Activated T-cell treated with anti-CD3 and anti-CD28 coated beads for 48 hours (primary cell): ENCODE results near the gene PLCL2.
"Not testable (repeated sequence)": the region's sequence is repeated elsewhere in the genome, so short reads cannot be mapped to it uniquely, and the experiment has no call there.

Experiments
- DNase-seq: peaks from one replicate; pipeline ENCODE4 v3.0.0-alpha.2; 2020; ENCODE audit warnings: low read depth

Gene PLCL2

DNA sequence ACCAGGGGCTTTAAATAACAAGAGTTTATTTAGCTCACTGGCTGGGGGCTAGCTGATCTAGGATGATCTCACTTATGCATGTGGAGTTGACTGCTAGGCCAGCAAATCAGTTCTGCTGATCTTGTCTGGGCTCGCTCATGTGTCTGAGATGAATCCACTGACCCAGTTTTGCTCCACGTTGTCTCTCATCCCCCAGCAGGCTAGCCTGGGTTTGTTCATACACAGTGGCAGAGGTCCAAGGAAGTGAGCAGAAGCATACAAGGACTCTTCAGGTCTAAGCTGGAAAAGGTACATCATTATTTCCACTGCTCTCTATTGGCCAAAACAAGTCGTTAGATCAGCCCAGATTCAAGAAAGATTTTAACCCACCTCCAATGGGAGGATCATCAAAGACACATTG, 238.0 kb downstream of the PLCL2 start:
- no peak for DNase-seq

- no peak for DNase-seq
These were observed 241.1 kb downstream of the PLCL2 start for GRCh38 chr3:17125738-17126442.

GRCh38 chr3:17128671-17129070, 243.9 kb downstream of the PLCL2 start:
- not testable (repeated sequence) for DNase-seq

DNA sequence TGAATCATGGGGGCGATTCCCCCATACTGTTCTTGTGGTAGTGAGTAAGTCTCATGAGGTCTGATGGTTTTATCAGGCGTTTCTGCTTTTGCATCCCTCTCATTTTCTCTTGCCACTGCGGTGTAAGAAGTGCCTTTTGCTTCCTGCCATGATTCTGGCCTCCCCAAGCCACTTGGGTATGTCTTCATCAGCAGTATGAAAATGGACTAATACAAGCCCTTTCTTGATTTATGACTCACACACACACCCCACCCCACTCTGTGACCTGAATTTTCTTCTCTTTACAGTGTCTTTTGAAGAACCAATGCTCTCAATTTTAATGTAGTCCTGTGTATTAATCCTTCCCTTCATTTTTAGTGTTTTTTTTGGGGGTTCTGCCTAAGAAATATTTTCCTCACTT, 244.8 kb downstream of the PLCL2 start:
- DNase-seq, result no peak

DNA sequence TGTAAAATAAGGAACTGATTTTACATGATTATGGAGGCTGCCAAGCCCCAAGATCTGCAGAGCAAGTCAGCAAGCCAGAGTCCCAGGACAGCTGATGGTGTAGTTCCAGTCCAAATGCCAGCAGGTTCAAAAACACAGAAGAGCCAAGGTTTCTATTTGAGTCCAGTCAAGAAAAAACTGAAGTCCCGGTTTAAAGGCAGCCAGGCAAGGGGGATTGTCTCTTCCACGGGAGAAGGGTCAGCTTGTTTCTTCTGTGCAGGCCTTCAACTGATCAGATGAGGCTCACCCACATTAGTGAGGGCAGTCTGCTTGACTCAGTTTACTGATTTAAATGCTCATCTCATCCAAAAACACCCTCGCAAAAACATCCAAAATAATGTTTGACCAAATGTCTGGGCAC, 246.2 kb downstream of the PLCL2 start:
- DNase-seq, result no peak

- no peak for DNase-seq
These were observed 247.7 kb downstream of the PLCL2 start for GRCh38 chr3:17132286-17133115.

GRCh38 chr3:17133632-17134545, 249.1 kb downstream of the PLCL2 start:
- DNase-seq, result no peak

GRCh38 chr3:17135696-17136095, 250.9 kb downstream of the PLCL2 start:
- DNase-seq, result no peak

GRCh38 chr3:17136136-17136721, 251.5 kb downstream of the PLCL2 start:
- no peak for DNase-seq

- DNase-seq, result no peak
These were observed 252.6 kb downstream of the PLCL2 start for GRCh38 chr3:17137321-17137826.

DNA sequence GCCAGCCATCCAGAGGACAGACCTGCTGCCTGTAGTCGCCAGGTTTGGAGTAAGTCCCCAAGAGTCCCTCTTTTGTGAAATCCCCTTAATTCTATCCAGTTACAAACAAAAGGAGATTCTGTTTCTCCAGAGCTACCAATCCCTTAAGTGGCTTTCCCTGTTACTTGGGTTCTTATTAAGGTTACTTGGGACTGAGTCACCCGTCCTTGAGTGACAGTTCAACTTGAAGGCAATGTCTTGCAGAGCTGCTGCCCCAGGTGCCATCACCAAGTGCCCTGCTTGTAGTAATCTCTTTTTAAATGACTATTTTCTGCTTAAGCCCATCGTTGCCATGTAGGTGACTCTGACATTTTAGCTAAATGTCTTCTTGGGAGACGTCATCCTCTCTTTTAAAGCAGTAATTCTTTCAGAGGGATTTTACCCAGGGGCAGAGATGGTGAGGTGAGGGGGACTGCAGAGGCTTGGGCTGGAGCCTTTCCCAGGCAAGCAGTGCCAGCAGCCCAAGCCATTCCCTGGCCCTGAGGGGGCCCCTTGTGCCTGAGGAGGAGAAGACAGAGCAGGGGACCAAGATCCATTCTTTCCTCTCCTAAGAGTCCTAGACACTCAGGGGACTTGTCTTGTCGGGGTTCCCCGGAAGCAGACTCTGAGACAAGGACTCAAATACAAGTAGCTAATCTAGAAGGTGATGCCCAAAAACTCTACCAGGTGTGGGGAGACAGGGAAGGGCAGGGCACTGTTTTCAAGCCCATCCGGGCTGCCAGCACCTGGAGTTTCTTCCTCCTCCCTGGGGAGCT, 253.7 kb downstream of the PLCL2 start:
- DNase-seq, result no peak
